Measurements from ENCODE around the gene DHRSX.

- TF ChIP-seq, protein P1, sequence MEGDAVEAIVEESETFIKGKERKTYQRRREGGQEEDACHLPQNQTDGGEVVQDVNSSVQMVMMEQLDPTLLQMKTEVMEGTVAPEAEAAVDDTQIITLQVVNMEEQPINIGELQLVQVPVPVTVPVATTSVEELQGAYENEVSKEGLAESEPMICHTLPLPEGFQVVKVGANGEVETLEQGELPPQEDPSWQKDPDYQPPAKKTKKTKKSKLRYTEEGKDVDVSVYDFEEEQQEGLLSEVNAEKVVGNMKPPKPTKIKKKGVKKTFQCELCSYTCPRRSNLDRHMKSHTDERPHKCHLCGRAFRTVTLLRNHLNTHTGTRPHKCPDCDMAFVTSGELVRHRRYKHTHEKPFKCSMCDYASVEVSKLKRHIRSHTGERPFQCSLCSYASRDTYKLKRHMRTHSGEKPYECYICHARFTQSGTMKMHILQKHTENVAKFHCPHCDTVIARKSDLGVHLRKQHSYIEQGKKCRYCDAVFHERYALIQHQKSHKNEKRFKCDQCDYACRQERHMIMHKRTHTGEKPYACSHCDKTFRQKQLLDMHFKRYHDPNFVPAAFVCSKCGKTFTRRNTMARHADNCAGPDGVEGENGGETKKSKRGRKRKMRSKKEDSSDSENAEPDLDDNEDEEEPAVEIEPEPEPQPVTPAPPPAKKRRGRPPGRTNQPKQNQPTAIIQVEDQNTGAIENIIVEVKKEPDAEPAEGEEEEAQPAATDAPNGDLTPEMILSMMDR (IDR thresholded peaks at IDR 0.05; ENCODE audit: low read depth, low read length, poor library complexity, severe bottlenecking), result no peak
- no peak for TF ChIP-seq EZH2phosphoT487 (IDR thresholded peaks at IDR 0.05; ENCODE audit: borderline replicate concordance, low read length)
These were observed 75.3 kb downstream of the DHRSX start for GRCh38 chrX:2425286-2426071.
